Mesenchymal stem cell (in vitro differentiated cells and primary cell): Measurements from ENCODE around the gene KCNK4.

Experiments used
- DNase-seq: peaks from one replicate; pipeline ENCODE4 v3.0.0-alpha.2; 2013
- H2AFZ ChIP-seq: one replicate; pipeline ENCODE4 v1.6.1; 2013; ENCODE audit warnings: low read depth, mild to moderate bottlenecking, control low read depth, inconsistent platforms, low read length, moderate library complexity
- H2AK5ac ChIP-seq: 2 replicates; pipeline ENCODE4 v1.6.1; 2013; ENCODE audit warnings: low read length, moderate library complexity, mild to moderate bottlenecking, inconsistent platforms; ENCODE audit not compliant: severe bottlenecking
- H2BK120ac ChIP-seq: one replicate; pipeline ENCODE4 v1.6.1; 2013; ENCODE audit warnings: low read depth, mild to moderate bottlenecking, inconsistent platforms, low read length, moderate library complexity
- H2BK12ac ChIP-seq, 2 experiments: one replicate each; pipeline ENCODE4 v1.6.1; 2013; ENCODE audit warnings: inconsistent platforms in 2 of 2, low read length in 2 of 2, mild to moderate bottlenecking in 2 of 2, moderate library complexity in 2 of 2, control low read depth in 1 of 2
- H2BK15ac ChIP-seq: one replicate; pipeline ENCODE4 v1.6.1; 2013; ENCODE audit warnings: mild to moderate bottlenecking, low read depth, inconsistent platforms; ENCODE audit not compliant: poor library complexity, severe bottlenecking
- H2BK5ac ChIP-seq: 2 replicates; pipeline ENCODE4 v1.6.1; 2013; ENCODE audit warnings: low read depth, mild to moderate bottlenecking, low read length, control low read depth, inconsistent platforms; ENCODE audit not compliant: poor library complexity, severe bottlenecking
- H3K14ac ChIP-seq, 2 experiments: one replicate each; pipeline ENCODE4 v1.6.1; 2013; ENCODE audit warnings: inconsistent platforms in 2 of 2, low read length in 2 of 2, control low read depth in 1 of 2, mild to moderate bottlenecking in 1 of 2, moderate library complexity in 1 of 2
- H3K18ac ChIP-seq, 2 experiments: one replicate each; pipeline ENCODE4 v1.6.1; 2013; ENCODE audit warnings: inconsistent platforms in 2 of 2, low read length in 2 of 2, control low read depth in 1 of 2, low read depth in 1 of 2, mild to moderate bottlenecking in 1 of 2
- H3K23ac ChIP-seq, 2 experiments: one replicate each; pipeline ENCODE4 v1.6.1; 2013; ENCODE audit warnings: inconsistent platforms in 2 of 2, low read length in 2 of 2, mild to moderate bottlenecking in 2 of 2, moderate library complexity in 2 of 2, control low read depth in 1 of 2
- H3K27ac ChIP-seq: 2 replicates; pipeline ENCODE4 v1.5.1; 2013; ENCODE audit warnings: mild to moderate bottlenecking, moderate library complexity, low read length, control low read depth, inconsistent platforms; ENCODE audit not compliant: poor library complexity, severe bottlenecking
- H3K27me3 ChIP-seq, 2 experiments: 2 replicates each; pipeline versions ENCODE4 v1.6.1 to v1.7.0; 2013; ENCODE audit warnings: low read length in 2 of 2, mild to moderate bottlenecking in 2 of 2, moderate library complexity in 2 of 2, control low read depth in 1 of 2, inconsistent platforms in 1 of 2; ENCODE audit not compliant: control insufficient read depth in 1 of 2, insufficient read depth in 1 of 2
- H3K36me3 ChIP-seq, 2 experiments: 2 replicates each; pipeline versions ENCODE4 v1.6.1 to v1.7.0; 2013; ENCODE audit warnings: low read length in 2 of 2, control low read depth in 1 of 2, inconsistent platforms in 1 of 2, low read depth in 1 of 2, mild to moderate bottlenecking in 1 of 2; ENCODE audit not compliant: insufficient read depth in 2 of 2, control insufficient read depth in 1 of 2
- H3K4ac ChIP-seq, 2 experiments: one replicate each; pipeline ENCODE4 v1.6.1; 2013; ENCODE audit warnings: inconsistent platforms in 2 of 2, low read length in 2 of 2, mild to moderate bottlenecking in 2 of 2, moderate library complexity in 2 of 2, control low read depth in 1 of 2, low read depth in 1 of 2
- H3K4me1 ChIP-seq: 2 replicates; pipeline ENCODE4 v1.6.1; 2013; ENCODE audit warnings: low read depth, low read length, control low read depth; ENCODE audit not compliant: control insufficient read depth, insufficient read depth
- H3K4me2 ChIP-seq: 2 replicates; pipeline ENCODE4 v1.6.1; 2013; ENCODE audit warnings: low read length, mild to moderate bottlenecking, inconsistent platforms; ENCODE audit not compliant: poor library complexity, severe bottlenecking
- H3K4me3 ChIP-seq, 2 experiments: 2 replicates each; pipeline versions ENCODE4 v1.5.1 to v1.7.0; 2013; ENCODE audit warnings: low read length in 2 of 2, mild to moderate bottlenecking in 2 of 2, control low read depth in 1 of 2, low read depth in 1 of 2; ENCODE audit not compliant: insufficient read depth in 1 of 2
- H3K79me1 ChIP-seq: replicated peaks from 2 replicates; pipeline ENCODE4 v1.6.1; 2013; ENCODE audit warnings: mild to moderate bottlenecking, control low read depth, low read length, inconsistent platforms; ENCODE audit not compliant: poor library complexity, severe bottlenecking
- H3K9ac ChIP-seq: 2 replicates; pipeline ENCODE4 v1.7.0; 2013; ENCODE audit warnings: mild to moderate bottlenecking, low read length, moderate library complexity
- H3K9me3 ChIP-seq: 2 replicates; pipeline ENCODE4 v1.7.0; 2013; ENCODE audit warnings: mild to moderate bottlenecking, low read length; ENCODE audit not compliant: control insufficient read depth
- H4K8ac ChIP-seq: one replicate; pipeline ENCODE4 v1.6.1; 2013; ENCODE audit warnings: inconsistent platforms, mild to moderate bottlenecking, low read length, moderate library complexity
- H4K91ac ChIP-seq: one replicate; pipeline ENCODE4 v1.6.1; 2013; ENCODE audit warnings: mild to moderate bottlenecking, low read length, inconsistent platforms
- WGBS: methylation state at CpG from one replicate; pipeline ENCODE4 v1.1.7; 2013; ENCODE audit warnings: mixed read lengths; 5-methylcytosine and 5-hydroxymethylcytosine counted together

Gene KCNK4

GRCh38 chr11:64304032-64304315 is 12.9 kb downstream of the KCNK4 start:
- Histone ChIP-seq H3K4me1 (peaks cover 37% of the 10 kb centered on the region), H4K8ac (peak overlapping the region; percentile 16), H2BK15ac (no peak overlapping the region), H3K79me1 (peaks cover 13% of the 10 kb centered on the region), H3K23ac (no peak overlapping the region), H3K4me2 (no peak overlapping the region), H3K14ac (peak overlapping the region in 1 of 2 experiments; percentile 92), H3K9me3 (no peaks in the 10 kb centered on the region), H3K27me3 (peaks cover 15 to 17% of the 10 kb centered on the region in 2 experiments), H3K4ac (no peak overlapping the region), H2AK5ac (peak overlapping the region; percentile 49), H3K4me3 (peak overlapping the region in 1 of 2 experiments; percentile 80), H2BK5ac (no peak overlapping the region), H3K27ac (no peak overlapping the region), H3K9ac (peak overlapping the region; percentile 90), H2BK120ac (no peak overlapping the region), H2BK12ac (peak overlapping the region in 1 of 2 experiments; percentile 64), H4K91ac (no peak overlapping the region), H3K36me3 (no peaks in the 10 kb centered on the region), H3K18ac (peak overlapping the region in 1 of 2 experiments; percentile 62), H2AFZ (no peak overlapping the region)
- 41% methylated on average over 4 of the region's 5 CpGs for WGBS
- DNase-seq = no peak

- H3K4me1 ChIP-seq = peaks cover 32% of the 10 kb centered on the region
- peak overlapping the region; percentile 39 for H2BK120ac ChIP-seq
- WGBS = 1% methylated on average over 46 of the region's 46 CpGs
- H3K36me3 ChIP-seq = no peaks in the 10 kb centered on the region
- peak overlapping the region; percentile 74 for H2AFZ ChIP-seq
- peak overlapping the region; percentile 87 for H3K4me2 ChIP-seq
- H2BK5ac ChIP-seq = no peak overlapping the region
- peak overlapping the region in 1 of 2 experiments; percentile 79 for H3K23ac ChIP-seq
- H3K14ac ChIP-seq = peak overlapping the region in 1 of 2 experiments; percentile 92
- H2AK5ac ChIP-seq = no peak overlapping the region
- peak; percentile 92 for DNase-seq
- no peaks in the 10 kb centered on the region for H3K9me3 ChIP-seq
- peaks cover 13% of the 10 kb centered on the region for H3K79me1 ChIP-seq
- peak overlapping the region; percentile 62 to 75 for H3K18ac ChIP-seq
- H3K27me3 ChIP-seq = peaks cover 14 to 15% of the 10 kb centered on the region in 2 experiments
- H3K9ac ChIP-seq = peak overlapping the region; percentile 90
- H4K91ac ChIP-seq = peak overlapping the region; percentile 61
- peak overlapping the region; percentile 64 for H2BK15ac ChIP-seq
- peak overlapping the region; percentile 76 for H3K27ac ChIP-seq
- peak overlapping the region in 1 of 2 experiments; percentile 83 for H3K4ac ChIP-seq
- peak overlapping the region; percentile 65 to 80 for H3K4me3 ChIP-seq
- peak overlapping the region; percentile 41 to 61 for H2BK12ac ChIP-seq
- peak overlapping the region; percentile 36 for H4K8ac ChIP-seq
Observed at GRCh38 chr11:64304316-64305072, 13.4 kb downstream of the KCNK4 start.

GRCh38 chr11:64305075-64305690 is 14.1 kb downstream of the KCNK4 start, which contains the start of gene ESRRA:
ESRRA (plus strand) TSS chr11:64305524; CDS start chr11:64307180, 1,656 bp downstream.
- peak within 1 kb of the TSS; percentile 41 to 61 for H2BK12ac ChIP-seq
- peak within 1 kb of the TSS; percentile 76 for H3K27ac ChIP-seq
- peaks cover 13% of the 10 kb centered on the region for H3K79me1 ChIP-seq
- H3K9ac ChIP-seq = peak within 1 kb of the TSS; percentile 90
- peak; percentile 97 for DNase-seq
- H3K4me1 ChIP-seq = peaks cover 25% of the 10 kb centered on the region
- under 1% methylated on average over 66 of the region's 81 CpGs for WGBS
- peak within 1 kb of the TSS; percentile 93 for H4K8ac ChIP-seq
- H3K27me3 ChIP-seq = peaks cover 7 to 8% of the 10 kb centered on the region in 2 experiments
- H3K23ac ChIP-seq = peak within 1 kb of the TSS in 1 of 2 experiments; percentile 79
- peak within 1 kb of the TSS in 1 of 2 experiments; percentile 96 for H3K14ac ChIP-seq
- H3K9me3 ChIP-seq = no peaks in the 10 kb centered on the region
- no peaks in the 10 kb centered on the region for H3K36me3 ChIP-seq
- H2BK120ac ChIP-seq = peak within 1 kb of the TSS; percentile 64
- peak within 1 kb of the TSS; percentile 99 for H3K4me2 ChIP-seq
- H2AFZ ChIP-seq = peak within 1 kb of the TSS; percentile 74
- peak within 1 kb of the TSS; percentile 87 for H4K91ac ChIP-seq
- peak within 1 kb of the TSS; percentile 80 to 83 for H3K4me3 ChIP-seq
- H2AK5ac ChIP-seq = peak within 1 kb of the TSS; percentile 27
- H3K4ac ChIP-seq = peak within 1 kb of the TSS; percentile 39 to 83
- H3K18ac ChIP-seq = peak within 1 kb of the TSS; percentile 81 to 85
- no peak within 1 kb of the TSS for H2BK5ac ChIP-seq
- H2BK15ac ChIP-seq = peak within 1 kb of the TSS; percentile 77
